Mesenchymal stem cell (in vitro differentiated cells and primary cell): ENCODE measurements around the gene LARP6.
A peak's percentile ranks its signal among the peaks of the same experiment; 100 is the strongest.

ENCODE experiments used
- DNase-seq: peaks from one replicate; pipeline ENCODE4 v3.0.0-alpha.2; 2013
- H2AFZ ChIP-seq: one replicate; pipeline ENCODE4 v1.6.1; 2013; ENCODE audit warnings: low read depth, mild to moderate bottlenecking, control low read depth, inconsistent platforms, low read length, moderate library complexity
- H2AK5ac ChIP-seq: 2 replicates; pipeline ENCODE4 v1.6.1; 2013; ENCODE audit warnings: low read length, moderate library complexity, mild to moderate bottlenecking, inconsistent platforms; ENCODE audit not compliant: severe bottlenecking
- H2BK120ac ChIP-seq: one replicate; pipeline ENCODE4 v1.6.1; 2013; ENCODE audit warnings: low read depth, mild to moderate bottlenecking, inconsistent platforms, low read length, moderate library complexity
- H2BK12ac ChIP-seq, 2 experiments: one replicate each; pipeline ENCODE4 v1.6.1; 2013; ENCODE audit warnings: inconsistent platforms in 2 of 2, low read length in 2 of 2, mild to moderate bottlenecking in 2 of 2, moderate library complexity in 2 of 2, control low read depth in 1 of 2
- H2BK15ac ChIP-seq: one replicate; pipeline ENCODE4 v1.6.1; 2013; ENCODE audit warnings: mild to moderate bottlenecking, low read depth, inconsistent platforms; ENCODE audit not compliant: poor library complexity, severe bottlenecking
- H2BK5ac ChIP-seq: 2 replicates; pipeline ENCODE4 v1.6.1; 2013; ENCODE audit warnings: low read depth, mild to moderate bottlenecking, low read length, control low read depth, inconsistent platforms; ENCODE audit not compliant: poor library complexity, severe bottlenecking
- H3K14ac ChIP-seq, 2 experiments: one replicate each; pipeline ENCODE4 v1.6.1; 2013; ENCODE audit warnings: inconsistent platforms in 2 of 2, low read length in 2 of 2, control low read depth in 1 of 2, mild to moderate bottlenecking in 1 of 2, moderate library complexity in 1 of 2
- H3K18ac ChIP-seq, 2 experiments: one replicate each; pipeline ENCODE4 v1.6.1; 2013; ENCODE audit warnings: inconsistent platforms in 2 of 2, low read length in 2 of 2, control low read depth in 1 of 2, low read depth in 1 of 2, mild to moderate bottlenecking in 1 of 2
- H3K23ac ChIP-seq, 2 experiments: one replicate each; pipeline ENCODE4 v1.6.1; 2013; ENCODE audit warnings: inconsistent platforms in 2 of 2, low read length in 2 of 2, mild to moderate bottlenecking in 2 of 2, moderate library complexity in 2 of 2, control low read depth in 1 of 2
- H3K27ac ChIP-seq: 2 replicates; pipeline ENCODE4 v1.5.1; 2013; ENCODE audit warnings: mild to moderate bottlenecking, moderate library complexity, low read length, control low read depth, inconsistent platforms; ENCODE audit not compliant: poor library complexity, severe bottlenecking
- H3K27me3 ChIP-seq, 2 experiments: 2 replicates each; pipeline versions ENCODE4 v1.6.1 to v1.7.0; 2013; ENCODE audit warnings: low read length in 2 of 2, mild to moderate bottlenecking in 2 of 2, moderate library complexity in 2 of 2, control low read depth in 1 of 2, inconsistent platforms in 1 of 2; ENCODE audit not compliant: control insufficient read depth in 1 of 2, insufficient read depth in 1 of 2
- H3K36me3 ChIP-seq, 2 experiments: 2 replicates each; pipeline versions ENCODE4 v1.6.1 to v1.7.0; 2013; ENCODE audit warnings: low read length in 2 of 2, control low read depth in 1 of 2, inconsistent platforms in 1 of 2, low read depth in 1 of 2, mild to moderate bottlenecking in 1 of 2; ENCODE audit not compliant: insufficient read depth in 2 of 2, control insufficient read depth in 1 of 2
- H3K4ac ChIP-seq, 2 experiments: one replicate each; pipeline ENCODE4 v1.6.1; 2013; ENCODE audit warnings: inconsistent platforms in 2 of 2, low read length in 2 of 2, mild to moderate bottlenecking in 2 of 2, moderate library complexity in 2 of 2, control low read depth in 1 of 2, low read depth in 1 of 2
- H3K4me1 ChIP-seq: 2 replicates; pipeline ENCODE4 v1.6.1; 2013; ENCODE audit warnings: low read depth, low read length, control low read depth; ENCODE audit not compliant: control insufficient read depth, insufficient read depth
- H3K4me2 ChIP-seq: 2 replicates; pipeline ENCODE4 v1.6.1; 2013; ENCODE audit warnings: low read length, mild to moderate bottlenecking, inconsistent platforms; ENCODE audit not compliant: poor library complexity, severe bottlenecking
- H3K4me3 ChIP-seq, 2 experiments: 2 replicates each; pipeline versions ENCODE4 v1.5.1 to v1.7.0; 2013; ENCODE audit warnings: low read length in 2 of 2, mild to moderate bottlenecking in 2 of 2, control low read depth in 1 of 2, low read depth in 1 of 2; ENCODE audit not compliant: insufficient read depth in 1 of 2
- H3K79me1 ChIP-seq: replicated peaks from 2 replicates; pipeline ENCODE4 v1.6.1; 2013; ENCODE audit warnings: mild to moderate bottlenecking, control low read depth, low read length, inconsistent platforms; ENCODE audit not compliant: poor library complexity, severe bottlenecking
- H3K9ac ChIP-seq: 2 replicates; pipeline ENCODE4 v1.7.0; 2013; ENCODE audit warnings: mild to moderate bottlenecking, low read length, moderate library complexity
- H3K9me3 ChIP-seq: 2 replicates; pipeline ENCODE4 v1.7.0; 2013; ENCODE audit warnings: mild to moderate bottlenecking, low read length; ENCODE audit not compliant: control insufficient read depth
- H4K8ac ChIP-seq: one replicate; pipeline ENCODE4 v1.6.1; 2013; ENCODE audit warnings: inconsistent platforms, mild to moderate bottlenecking, low read length, moderate library complexity
- H4K91ac ChIP-seq: one replicate; pipeline ENCODE4 v1.6.1; 2013; ENCODE audit warnings: mild to moderate bottlenecking, low read length, inconsistent platforms
- WGBS: methylation state at CpG from one replicate; pipeline ENCODE4 v1.1.7; 2013; ENCODE audit warnings: mixed read lengths; 5-methylcytosine and 5-hydroxymethylcytosine counted together

LARP6 gene

DNA sequence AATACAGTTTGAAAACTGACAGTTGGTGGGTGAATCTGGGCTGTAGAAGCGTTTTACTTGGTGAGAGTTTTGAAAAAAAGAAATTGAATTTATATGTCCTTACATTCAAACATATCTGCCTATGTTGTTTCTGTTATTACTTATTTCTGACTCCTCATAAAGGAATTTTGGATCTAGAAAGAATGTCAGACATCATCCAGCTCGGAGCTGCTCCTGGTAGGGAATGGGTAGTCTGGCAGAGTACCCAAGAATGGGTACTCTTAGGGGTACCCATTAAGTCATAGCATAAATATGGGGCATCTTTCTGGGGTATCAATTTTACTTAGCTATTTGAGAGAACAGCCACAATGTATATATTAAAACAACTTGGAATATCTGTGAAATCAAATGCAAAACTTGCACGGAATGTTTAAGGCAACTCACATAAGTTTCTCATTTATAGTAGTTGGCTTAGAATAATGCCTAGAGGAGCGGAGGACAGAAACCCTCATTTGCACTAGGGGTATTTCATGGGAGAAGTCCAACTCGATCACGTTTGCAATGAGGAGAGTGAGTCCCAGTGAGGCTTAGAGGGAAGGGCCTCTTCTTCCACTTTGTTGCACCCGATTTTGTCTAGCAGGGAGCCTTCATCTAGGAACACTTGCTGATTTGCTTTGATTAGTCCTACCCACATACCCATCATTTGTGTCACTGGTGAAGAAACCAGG lies 2.4 kb upstream of the LARP6 start:
- H3K4ac ChIP-seq: no peak overlapping the region
- H2AK5ac ChIP-seq: no peak overlapping the region
- no peak overlapping the region for H3K14ac ChIP-seq
- H4K91ac ChIP-seq: no peak overlapping the region
- no peak overlapping the region for H2BK15ac ChIP-seq
- H2BK5ac ChIP-seq: no peak overlapping the region
- H3K4me1 ChIP-seq: peaks cover 12% of the 10 kb centered on the region
- H3K79me1 ChIP-seq: peaks cover 6% of the 10 kb centered on the region
- H2AFZ ChIP-seq: no peak overlapping the region
- H3K27ac ChIP-seq: peak overlapping the region; percentile 66
- H4K8ac ChIP-seq: no peak overlapping the region
- H3K18ac ChIP-seq: peak overlapping the region in 1 of 2 experiments; percentile 18
- H3K23ac ChIP-seq: no peak overlapping the region
- no peak for DNase-seq
- H2BK120ac ChIP-seq: no peak overlapping the region
- no peaks in the 10 kb centered on the region for H3K27me3 ChIP-seq
- H2BK12ac ChIP-seq: peak overlapping the region in 1 of 2 experiments; percentile 22
- H3K4me2 ChIP-seq: no peak overlapping the region
- peak overlapping the region in 1 of 2 experiments; percentile 55 for H3K4me3 ChIP-seq
- peak overlapping the region; percentile 79 for H3K9ac ChIP-seq
- 76% methylated on average over 6 of the region's 7 CpGs for WGBS
- peaks cover 6 to 9% of the 10 kb centered on the region in 2 experiments for H3K36me3 ChIP-seq
- no peaks in the 10 kb centered on the region for H3K9me3 ChIP-seq

DNA sequence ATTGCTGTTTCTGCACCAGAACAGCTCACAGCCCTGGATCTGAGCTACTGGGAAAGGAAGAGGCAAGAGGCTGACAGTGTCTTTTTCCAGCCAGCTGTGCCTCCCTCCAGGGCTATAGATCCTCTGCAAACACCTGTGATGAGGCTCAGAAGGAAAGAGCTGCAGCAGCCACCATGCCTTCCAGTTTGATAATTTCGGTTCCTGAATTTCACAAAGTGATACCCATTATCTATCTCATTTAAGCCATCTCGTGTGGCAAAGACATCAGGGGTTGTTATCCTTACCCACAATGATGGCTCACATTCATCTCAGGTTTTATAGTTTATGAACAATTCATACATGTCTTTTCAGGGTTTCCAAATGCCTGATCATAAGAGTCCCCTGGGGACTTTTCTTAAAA lies 1.8 kb upstream of the LARP6 start:
- H2BK12ac ChIP-seq: no peak overlapping the region
- H2BK15ac ChIP-seq: no peak overlapping the region
- H3K4me1 ChIP-seq: peaks cover 12% of the 10 kb centered on the region
- no peak overlapping the region for H3K23ac ChIP-seq
- H4K8ac ChIP-seq: no peak overlapping the region
- no peaks in the 10 kb centered on the region for H3K9me3 ChIP-seq
- H3K9ac ChIP-seq: peak overlapping the region; percentile 79
- no peak overlapping the region for H3K4me2 ChIP-seq
- no peak overlapping the region for H2AFZ ChIP-seq
- H3K4ac ChIP-seq: no peak overlapping the region
- H4K91ac ChIP-seq: no peak overlapping the region
- peaks cover 6 to 15% of the 10 kb centered on the region in 2 experiments for H3K36me3 ChIP-seq
- no peaks in the 10 kb centered on the region for H3K27me3 ChIP-seq
- WGBS: 90% methylated on average over 2 of the region's 2 CpGs
- H3K14ac ChIP-seq: no peak overlapping the region
- DNase-seq: no peak
- H2BK5ac ChIP-seq: no peak overlapping the region
- no peak overlapping the region for H2BK120ac ChIP-seq
- H3K18ac ChIP-seq: no peak overlapping the region
- H2AK5ac ChIP-seq: no peak overlapping the region
- H3K4me3 ChIP-seq: peak overlapping the region in 1 of 2 experiments; percentile 55
- no peak overlapping the region for H3K27ac ChIP-seq
- H3K79me1 ChIP-seq: peaks cover 6% of the 10 kb centered on the region

DNA sequence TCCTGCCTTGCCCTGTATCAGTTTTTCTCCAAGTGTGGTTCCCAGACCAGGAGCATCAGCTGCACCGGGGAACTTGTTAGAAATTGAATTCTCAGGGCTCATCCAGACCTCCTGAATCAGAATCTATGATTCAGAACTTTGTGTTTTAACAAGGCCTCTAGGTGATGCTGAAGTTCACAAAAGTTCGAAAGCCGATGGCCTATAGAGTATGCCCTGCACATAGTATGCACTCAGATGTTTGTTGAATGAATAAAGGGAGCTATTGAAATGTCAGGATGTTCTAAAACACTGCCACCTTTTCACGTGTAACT lies 664 bp upstream of the LARP6 start:
- Histone ChIP-seq H3K36me3 (peaks cover 6 to 26% of the 10 kb centered on the region in 2 experiments), H2BK5ac (no peak overlapping the region), H3K79me1 (peaks cover 4% of the 10 kb centered on the region), H3K27me3 (no peaks in the 10 kb centered on the region), H2AFZ (peak overlapping the region; percentile 80), H2AK5ac (no peak overlapping the region), H3K18ac (peak overlapping the region; percentile 55 to 88), H3K4me2 (peak overlapping the region; percentile 70), H3K23ac (no peak overlapping the region), H4K91ac (peak overlapping the region; percentile 34), H3K14ac (no peak overlapping the region), H3K4me1 (peaks cover 12% of the 10 kb centered on the region), H2BK15ac (no peak overlapping the region), H3K27ac (peak overlapping the region; percentile 83), H4K8ac (peak overlapping the region; percentile 79), H3K9me3 (no peaks in the 10 kb centered on the region), H2BK120ac (peak overlapping the region; percentile 12), H2BK12ac (no peak overlapping the region), H3K9ac (peak overlapping the region; percentile 98), H3K4me3 (peak overlapping the region; percentile 81 to 98), H3K4ac (peak overlapping the region in 1 of 2 experiments; percentile 96)
- WGBS: 60% methylated on average over 3 of the region's 4 CpGs
- peak; percentile 50 for DNase-seq

DNA sequence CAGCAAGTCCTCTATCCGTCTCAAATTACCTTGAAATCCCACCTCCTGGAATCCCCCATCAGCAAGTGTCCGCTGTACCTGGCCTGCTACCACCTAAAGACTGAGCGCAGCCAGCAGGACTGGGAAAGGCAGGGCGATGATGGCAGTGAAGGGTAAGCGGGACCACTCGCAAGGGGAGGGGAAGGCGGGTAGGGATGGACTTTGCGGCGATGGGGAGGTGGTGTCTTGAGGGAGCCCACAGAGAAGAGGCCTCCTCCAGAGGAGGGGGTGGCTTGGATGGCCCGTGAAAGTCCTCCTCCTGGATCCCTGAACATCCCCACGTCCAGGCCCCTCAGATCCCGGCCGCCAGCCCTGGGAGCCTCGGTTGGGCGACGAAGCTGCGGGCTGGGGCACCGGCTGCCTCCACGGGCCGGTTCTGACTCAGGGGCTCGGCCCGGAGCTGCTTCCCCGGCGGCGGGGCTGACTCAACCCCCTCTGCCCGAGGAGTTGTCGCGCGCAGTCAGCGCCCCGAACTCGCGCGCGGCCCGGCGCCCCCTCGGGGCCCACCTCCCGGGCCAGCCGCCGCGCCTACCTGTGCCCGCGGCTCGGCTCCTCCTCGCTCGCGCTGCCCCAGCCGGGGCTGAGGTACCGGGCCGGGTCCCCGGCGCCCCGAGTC lies 512 bp downstream of the LARP6 start:
- H3K27me3 ChIP-seq: no peaks in the 10 kb centered on the region
- H3K27ac ChIP-seq: peak overlapping the region; percentile 6
- H3K4me1 ChIP-seq: peaks cover 12% of the 10 kb centered on the region
- H3K9me3 ChIP-seq: no peaks in the 10 kb centered on the region
- H3K4me3 ChIP-seq: peak overlapping the region; percentile 97 to 98
- H4K8ac ChIP-seq: peak overlapping the region; percentile 88
- peak overlapping the region; percentile 67 to 93 for H3K4ac ChIP-seq
- peak overlapping the region; percentile 91 for H2BK15ac ChIP-seq
- H3K4me2 ChIP-seq: peak overlapping the region; percentile 55
- peak overlapping the region; percentile 64 to 87 for H2BK12ac ChIP-seq
- H3K79me1 ChIP-seq: peaks cover 4% of the 10 kb centered on the region
- peak overlapping the region in 1 of 2 experiments; percentile 77 for H3K23ac ChIP-seq
- peak overlapping the region; percentile 88 for H2BK5ac ChIP-seq
- H4K91ac ChIP-seq: peak overlapping the region; percentile 8
- H2AFZ ChIP-seq: peak overlapping the region; percentile 91
- peaks cover 6 to 30% of the 10 kb centered on the region in 2 experiments for H3K36me3 ChIP-seq
- WGBS: 2% methylated on average over 25 of the region's 54 CpGs
- H2AK5ac ChIP-seq: no peak overlapping the region
- peak overlapping the region in 1 of 2 experiments; percentile 96 for H3K14ac ChIP-seq
- peak overlapping the region; percentile 96 to 98 for H3K18ac ChIP-seq
- H2BK120ac ChIP-seq: peak overlapping the region; percentile 78
- peak overlapping the region; percentile 98 for H3K9ac ChIP-seq
- peak; percentile 81 for DNase-seq
